HepG2 (cell line): ENCODE results near the gene EBF3. TPM values are rescaled to one million over a fixed set of nuclear protein-coding genes. Genes with fewer than 3 reads are reported as not detected.

Experiments used
- ATAC-seq: fragments of 200-7000 bp; cut with Tn5 transposase; 3 replicates; pipeline ENCODE4 v1.9.1; 2020; ENCODE audit warnings: mild to moderate bottlenecking, moderate library complexity
- BruUV-seq: library from RNA; stranded (reverse); fragments of 400-500 nt; replicated peaks from 2 replicates; lab custom pipeline; 2021; lab: Mats Ljungman, UMichigan
- CTCF ChIA-PET: fragments of 300-600 bp; formaldehyde crosslinking; extraction: SDS; loops from one replicate; lab custom pipeline; 2021; ENCODE audit warnings: low total read pairs, inconsistent platforms, low intra/inter-chr PET ratio; lab: Yijun Ruan, JAX
- POLR2A ChIA-PET: fragments of 350-600 bp; sonication (Branson Sonifier 250); formaldehyde crosslinking; loops from one replicate; lab custom pipeline; 2020; ENCODE audit warnings: antibody characterized with exemption, inconsistent platforms; lab: Yijun Ruan, JAX
- DNase-seq: peaks from one replicate; pipeline ENCODE4 v3.0.0-alpha.2; 2015; ENCODE audit warnings: low spot score
- FAIRE-seq: peaks from 3 replicates; lab custom pipeline; 2011; peaks lifted over from hg19 to GRCh38; lab: Jason Lieb, UNC
- H2AFZ ChIP-seq: one replicate; pipeline ENCODE4 v1.6.1; 2011; ENCODE audit warnings: low read length, inconsistent platforms
- H3K27ac ChIP-seq: fragments of 300-600 bp; 3 replicates; pipeline ENCODE4 v1.8.0; 2011; ENCODE audit warnings: mixed run types, mild to moderate bottlenecking, mixed read lengths, low read length, inconsistent platforms; ENCODE audit not compliant: insufficient read depth; ENCODE audit errors: extremely low read length
- H3K27me3 ChIP-seq, 2 experiments: fragments of 200-600 bp in 1 of 2; 2 replicates in 1 of 2; 3 replicates in 1 of 2; pipeline versions ENCODE4 v1.6.0 to v1.8.0; 2011; ENCODE audit warnings: low read length in 2 of 2, mild to moderate bottlenecking in 2 of 2, moderate library complexity in 2 of 2, inconsistent platforms in 1 of 2; ENCODE audit not compliant: insufficient read depth in 2 of 2, control insufficient read depth in 1 of 2
- H3K36me3 ChIP-seq, 2 experiments: fragments of 200-600 bp in 1 of 2; replicated peaks in 1 of 2; 2 replicates in 1 of 2; 3 replicates in 1 of 2; pipeline versions ENCODE4 v1.5.1 to v1.8.0; 2011; ENCODE audit warnings: low read length in 2 of 2, inconsistent platforms in 1 of 2; ENCODE audit not compliant: insufficient read depth in 2 of 2, control insufficient read depth in 1 of 2
- H3K4me1 ChIP-seq: 2 replicates; pipeline ENCODE4 v1.5.1; 2012; ENCODE audit warnings: low read length, inconsistent platforms; ENCODE audit not compliant: insufficient read depth
- H3K4me2 ChIP-seq: 2 replicates; pipeline ENCODE4 v1.6.0; 2011; ENCODE audit warnings: low read depth, low read length, inconsistent platforms
- H3K4me3 ChIP-seq, 3 experiments: fragments of 200-600 bp in 1 of 3; sonication (generic), shearing (Covaris generic) in 1 of 3; replicated peaks in 1 of 3; 2 replicates each; pipeline ENCODE4 v1.5.1; 2011 to 2016; ENCODE audit warnings: low read length in 3 of 3, inconsistent platforms in 2 of 3, low read depth in 2 of 3, mild to moderate bottlenecking in 2 of 3, control low read depth in 1 of 3, mixed read lengths in 1 of 3; ENCODE audit not compliant: insufficient read depth in 1 of 3
- H3K79me2 ChIP-seq: one replicate; pipeline ENCODE4 v1.6.1; 2011; ENCODE audit warnings: low read length, inconsistent platforms; ENCODE audit not compliant: insufficient read depth
- H3K9ac ChIP-seq: 2 replicates; pipeline ENCODE4 v1.6.0; 2011; ENCODE audit warnings: mild to moderate bottlenecking, low read depth, low read length, inconsistent platforms; ENCODE audit not compliant: insufficient read depth
- H3K9me3 ChIP-seq: 2 replicates; pipeline ENCODE4 v1.5.1; 2012; ENCODE audit warnings: mild to moderate bottlenecking, low read length
- H4K20me1 ChIP-seq: 2 replicates; pipeline ENCODE4 v1.6.0; 2011; ENCODE audit warnings: inconsistent platforms, mild to moderate bottlenecking, low read length, moderate library complexity; ENCODE audit not compliant: insufficient read depth
- CEBPB ChIP-seq: IDR thresholded peaks from 2 replicates; pipeline ENCODE4 v1.6.1; 2011; ENCODE audit warnings: low read depth, low read length, improper control_type of control experiment, borderline replicate concordance
- FIP1L1 ChIP-seq: fragments of 200-400 bp; formaldehyde crosslinking; IDR thresholded peaks from 2 replicates; pipeline ENCODE4 v1.6.1; 2018; ENCODE audit warnings: low read depth, mild to moderate bottlenecking, low read length, moderate library complexity, borderline replicate concordance; ENCODE audit not compliant: insufficient read depth
- MEF2D ChIP-seq: sonication (generic); formaldehyde crosslinking; IDR thresholded peaks from 2 replicates; pipeline ENCODE4 v1.5.1; 2020; ENCODE audit warnings: mild to moderate bottlenecking, missing genetic modification reagents
- NAIF1 ChIP-seq: sonication (generic); formaldehyde crosslinking; IDR thresholded peaks from 2 replicates; pipeline ENCODE4 v1.5.0; 2020; ENCODE audit warnings: mild to moderate bottlenecking, missing genetic modification reagents, borderline replicate concordance
- PAF1 ChIP-seq: IDR thresholded peaks from 2 replicates; pipeline ENCODE4 v1.6.1; 2016; ENCODE audit warnings: missing genetic modification reagents, missing compliant biosample characterization
- SNAPC2 ChIP-seq: sonication (generic); formaldehyde crosslinking; IDR thresholded peaks from 2 replicates; pipeline ENCODE4 v1.8.1; 2022; ENCODE audit warnings: mild to moderate bottlenecking, missing genetic modification reagents
- SNRNP70 ChIP-seq: fragments of 200-400 bp; formaldehyde crosslinking; IDR thresholded peaks from 2 replicates; pipeline ENCODE4 v1.6.1; 2017; ENCODE audit warnings: mild to moderate bottlenecking, low read depth, low read length, moderate library complexity
- ZKSCAN8 ChIP-seq: IDR thresholded peaks from 2 replicates; pipeline ENCODE4 v1.6.1; 2016; ENCODE audit warnings: borderline replicate concordance, missing genetic modification reagents, missing compliant biosample characterization
- ZNF124 ChIP-seq: sonication (generic); formaldehyde crosslinking; IDR thresholded peaks from 2 replicates; pipeline ENCODE4 v1.4.0; 2020; ENCODE audit warnings: missing genetic modification reagents
- ZNF138 ChIP-seq: sonication (generic); formaldehyde crosslinking; IDR thresholded peaks from 2 replicates; pipeline ENCODE4 v1.5.0; 2020; ENCODE audit warnings: mild to moderate bottlenecking, low read depth, missing genetic modification reagents
- ZNF274 ChIP-seq: sonication (generic); formaldehyde crosslinking; IDR thresholded peaks from 2 replicates; pipeline ENCODE4 v1.5.1; 2020; ENCODE audit warnings: mild to moderate bottlenecking, missing genetic modification reagents
- ZNF276 ChIP-seq: sonication (generic); formaldehyde crosslinking; IDR thresholded peaks from 2 replicates; pipeline ENCODE4 v1.4.0; 2020; ENCODE audit warnings: mild to moderate bottlenecking, low read depth, missing genetic modification reagents
- ZNF326 ChIP-seq: sonication (generic); formaldehyde crosslinking; IDR thresholded peaks from 2 replicates; pipeline ENCODE4 v1.4.0; 2020; ENCODE audit warnings: missing genetic modification reagents, borderline replicate concordance
- ZNF44 ChIP-seq: sonication (generic); formaldehyde crosslinking; IDR thresholded peaks from 2 replicates; pipeline ENCODE4 v1.5.1; 2020; ENCODE audit warnings: mild to moderate bottlenecking, missing genetic modification reagents
- ZNF619 ChIP-seq: sonication (generic); formaldehyde crosslinking; IDR thresholded peaks from 2 replicates; pipeline ENCODE4 v1.4.0; 2020; ENCODE audit warnings: mild to moderate bottlenecking, missing genetic modification reagents
- ZNF841 ChIP-seq: sonication (generic); formaldehyde crosslinking; IDR thresholded peaks from 2 replicates; pipeline ENCODE4 v1.8.1; 2023; ENCODE audit warnings: missing genetic modification reagents, borderline replicate concordance
- WGBS: methylation state at CpG from one replicate; pipeline ENCODE4 v1.1.6; 2017; ENCODE audit warnings: low lambda C conversion rate; 5-methylcytosine and 5-hydroxymethylcytosine counted together
- in situ Hi-C: cut with HindIII; loops from 2 replicates; pipeline ENCODE4 v1.10.0; 2017; ENCODE audit warnings: low pct_unique_long_range_greater_than_20kb; ENCODE audit not compliant: extremely low pct_ligation_motif_present
- intact Hi-C: fragments of 100-400 bp; cut with micrococcal nuclease; formaldehyde crosslinking; loops from one replicate; pipeline ENCODE4 v1.10.0; 2022; ENCODE audit not compliant: unreplicated experiment
- polyA plus RNA-seq, 8 experiments: library from polyadenylated mRNA; depleted of rRNA in 3 of 8; stranded (reverse) in 7 of 8; unstranded in 1 of 8; fragments of >200 nt; fragmentation: Illumina TruSeq in 4 of 8; extraction: Trizol in 4 of 8; gene quantifications; 2 replicates each; pipeline versions ENCODE4 v1.2.1 to v1.2.3, GENCODE V29; 2011 to 2016; ENCODE audit warnings: low read depth in 4 of 8, missing spikeins in 1 of 8, mixed read lengths in 1 of 8; ENCODE audit not compliant: insufficient read depth in 1 of 8
- total RNA-seq, 5 experiments: library from RNA; depleted of rRNA; stranded (reverse); fragments of >200 nt; fragmentation: Illumina TruSeq; extraction: Trizol; gene quantifications; 2 replicates each; pipeline ENCODE4 v1.2.3, GENCODE V29; 2016; ENCODE audit warnings: low read depth in 1 of 5

Gene EBF3
- total and polyA plus RNA-seq, 2 of the 13 experiments (the other 11 are each of a cell fraction or from before 2014, with no cell fraction given): not detected

- H3K4me1 ChIP-seq: peaks cover 13% of the 10 kb centered on the region
- DNase-seq (no peak), ATAC-seq (no peak), FAIRE-seq (no peak)
- H2AFZ ChIP-seq: no peak overlapping the region
- ChIA-PET POLR2A (no interaction called here), CTCF (no interaction called here)
- TF ChIP-seq ZNF619 (CRISPR knock-in tag) (no peak), ZNF326 (no peak), ZNF138 (CRISPR knock-in tag) (no peak), NAIF1 (CRISPR knock-in tag) (no peak), ZNF124 (CRISPR knock-in tag) (no peak), CEBPB (no peak), SNRNP70 (no peak), ZNF276 (CRISPR knock-in tag) (no peak), FIP1L1 (no peak), ZNF841 (CRISPR knock-in tag) (no peak), ZNF44 (CRISPR knock-in tag) (no peak), ZKSCAN8 (CRISPR knock-in tag) (no peak), PAF1 (CRISPR knock-in tag) (no peak), ZNF274 (CRISPR knock-in tag) (no peak), SNAPC2 (CRISPR knock-in tag) (no peak), MEF2D (no peak)
- BruUV-seq: no TSS peak
- 18% methylated on average over 18 of the region's 18 CpGs for WGBS
- H3K36me3 ChIP-seq: no peaks in the 10 kb centered on the region
- H3K4me2 ChIP-seq: no peak overlapping the region
- H3K27ac ChIP-seq: no peak overlapping the region
- in situ Hi-C loops: loop anchor here (25.0 kb wide), 1 partner anchor 1695 kb away; no protein-coding TSS in a partner anchor
- no peak overlapping the region for H3K9ac ChIP-seq
- intact Hi-C loops: no loop called here
- H3K4me3 ChIP-seq: no peak overlapping the region
- no peaks in the 10 kb centered on the region for H3K79me2 ChIP-seq
- H4K20me1 ChIP-seq: no peaks in the 10 kb centered on the region
- H3K9me3 ChIP-seq: no peaks in the 10 kb centered on the region
- peaks cover 0 to 32% of the 10 kb centered on the region in 2 experiments; a peak in 4 of 5 replicates for H3K27me3 ChIP-seq
Observed at GRCh38 chr10:129956876-129957673, 7.0 kb downstream of the EBF3 start.
